GM13976 (cell line): Measurements from ENCODE around the gene GTPBP6.

ENCODE experiments used
- DNase-seq: peaks from one replicate; pipeline ENCODE4 v3.0.0; 2012; ENCODE audit warnings: low spot score
- CTCF ChIP-seq: IDR thresholded peaks from 2 replicates; pipeline ENCODE4 v1.5.1; 2012; ENCODE audit warnings: borderline replicate concordance, mild to moderate bottlenecking; ENCODE audit not compliant: insufficient read depth; ENCODE audit errors: extremely low read depth, missing control alignments, control extremely low read depth
- in situ Hi-C: fragments of 300-500 bp; cut with MboI; formaldehyde crosslinking; loops from one replicate; pipeline ENCODE4 v1.12.0; 2022; ENCODE audit warnings: low sequenced_read_pairs, mixed read lengths, inconsistent platforms; ENCODE audit not compliant: unreplicated experiment

The GTPBP6 gene

GRCh38 chrX:295136-295535 is 23.5 kb downstream of the GTPBP6 start:
- in situ Hi-C loops: no loop called here
- DNase-seq: peak; percentile 27
- no peak for TF ChIP-seq CTCF

- DNase-seq: peak; percentile 20
- TF ChIP-seq CTCF: no peak
- in situ Hi-C loops: no loop called here
Measured at GRCh38 chrX:292900-293897, 25.4 kb downstream of the GTPBP6 start.

GRCh38 chrX:291411-291901 is 27.1 kb downstream of the GTPBP6 start:
- in situ Hi-C loops: no loop called here
- no peak for DNase-seq
- no peak for TF ChIP-seq CTCF

GRCh38 chrX:290476-291166 is 28.0 kb downstream of the GTPBP6 start:
- no peak for TF ChIP-seq CTCF
- DNase-seq: no peak
- in situ Hi-C loops: no loop called here

DNA sequence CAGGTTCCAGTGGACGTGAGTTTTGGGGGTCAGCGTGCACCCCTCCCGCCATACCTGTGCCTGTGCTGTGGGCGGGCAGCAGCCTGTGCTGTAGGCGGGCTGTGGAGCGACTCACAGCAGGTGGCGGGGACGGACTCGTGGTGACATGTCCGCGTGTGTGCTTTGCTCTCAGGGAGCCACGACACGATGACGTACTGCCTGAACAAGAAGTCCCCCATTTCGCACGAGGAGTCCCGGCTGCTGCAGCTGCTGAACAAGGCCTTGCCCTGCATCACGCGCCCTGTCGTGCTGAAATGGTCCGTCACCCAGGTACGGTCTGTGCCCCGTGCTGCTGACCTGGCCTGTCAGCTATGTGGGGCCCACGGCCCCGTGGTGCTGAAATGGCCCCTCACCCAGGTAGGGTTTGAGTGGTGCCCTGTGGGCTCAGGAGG is 30.0 kb downstream of the GTPBP6 start:
- in situ Hi-C loops: no loop called here
- TF ChIP-seq CTCF: no peak
- no peak for DNase-seq

DNA sequence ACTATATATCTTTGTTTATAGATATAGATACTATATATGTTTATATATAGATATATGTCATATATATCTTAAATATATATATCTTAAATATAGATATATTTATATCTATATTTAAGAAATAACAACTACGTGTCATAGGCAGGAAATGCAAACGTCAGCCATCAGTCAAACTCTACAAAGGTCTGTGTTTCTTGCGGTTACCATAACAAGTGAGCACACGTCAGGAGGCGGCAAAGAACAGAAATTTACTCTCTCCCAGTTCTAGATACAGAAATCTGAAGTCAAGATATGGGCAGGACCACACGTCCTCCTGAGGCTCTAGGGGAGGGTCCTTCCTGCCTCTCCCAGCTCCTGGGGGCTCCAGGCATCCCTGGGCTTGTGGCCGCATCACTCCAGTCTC is 30.9 kb downstream of the GTPBP6 start:
- TF ChIP-seq CTCF: no peak
- DNase-seq: no peak
- in situ Hi-C loops: no loop called here
